Measurements from ENCODE around the gene SYNE3.

GRCh38 chr14:95537298-95538089 lies 21.0 kb upstream of the SYNE3 start:
- TF ChIP-seq CTCF (optimal IDR thresholded peaks at IDR 0.05 in 1 of 3, IDR thresholded peaks at IDR 0.05 in 1 of 3, conservative IDR thresholded peaks at IDR 0.05 in 1 of 3; ENCODE audit: extremely low read depth in 1 of 3, insufficient read depth in 2 of 3, low read length in 3 of 3) (no peak), EZH2 (IDR thresholded peaks at IDR 0.05; ENCODE audit: low read length) (no peak)
